HG03139 (cell line): ENCODE measurements around the gene FARP2.
A peak's percentile ranks its signal among the peaks of the same experiment; 100 is the strongest.
"Not testable (repeated sequence)": the region's sequence is repeated elsewhere in the genome, so short reads cannot be mapped to it uniquely, and the experiment has no call there.

Experiments
- ATAC-seq: cut with Tn5 transposase; IDR thresholded peaks from one replicate; pipeline ENCODE4 v1.9.1; 2021; ENCODE audit not compliant: unreplicated experiment

Gene FARP2

DNA sequence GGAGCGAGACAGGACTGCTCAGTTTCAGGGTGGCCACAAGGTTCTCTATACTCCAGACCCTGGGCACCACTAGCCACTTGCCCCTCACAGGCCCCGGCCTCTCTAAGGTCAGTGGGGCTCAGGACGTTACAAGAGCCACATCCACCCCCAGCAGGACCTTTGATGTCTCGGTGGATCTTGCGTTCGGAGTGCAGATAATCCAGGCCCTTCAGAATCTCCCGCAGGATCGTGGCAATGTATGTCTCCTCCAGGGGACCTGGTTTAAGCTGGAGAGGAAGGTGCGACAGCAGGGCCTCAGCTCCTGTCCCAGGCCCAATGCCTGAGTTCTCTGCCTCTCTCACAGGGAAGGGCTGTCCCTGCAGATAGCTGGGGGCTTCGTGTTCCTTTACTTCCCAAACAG, 143.9 kb downstream of the FARP2 start:
- ATAC-seq, result no peak

DNA sequence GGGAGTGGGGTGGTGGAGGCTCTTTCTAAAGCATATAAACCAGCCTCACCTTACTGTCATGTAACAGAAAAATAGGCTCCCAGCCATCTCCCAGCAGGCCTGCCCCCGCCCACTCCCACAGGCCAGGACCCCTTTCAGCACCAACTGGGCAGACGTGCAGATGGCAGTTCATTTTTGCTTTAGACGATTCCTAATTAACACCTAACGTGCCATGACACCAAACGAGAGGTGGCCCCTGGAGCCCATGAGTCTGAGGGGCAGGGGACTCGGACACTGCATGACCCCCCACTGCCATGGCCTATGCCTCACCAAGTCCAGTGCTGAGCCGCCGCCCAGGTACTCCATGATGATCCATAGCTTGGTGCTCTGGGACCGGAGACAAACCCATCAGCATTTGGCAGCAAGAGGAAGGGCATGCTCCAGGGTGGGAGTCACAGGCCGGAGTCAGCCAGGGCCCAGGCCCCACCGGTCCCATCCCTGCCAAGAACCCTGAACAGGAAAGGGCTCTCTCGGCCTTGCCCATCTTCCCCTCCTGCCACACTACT, 144.4 kb downstream of the FARP2 start:
- no peak for ATAC-seq

DNA sequence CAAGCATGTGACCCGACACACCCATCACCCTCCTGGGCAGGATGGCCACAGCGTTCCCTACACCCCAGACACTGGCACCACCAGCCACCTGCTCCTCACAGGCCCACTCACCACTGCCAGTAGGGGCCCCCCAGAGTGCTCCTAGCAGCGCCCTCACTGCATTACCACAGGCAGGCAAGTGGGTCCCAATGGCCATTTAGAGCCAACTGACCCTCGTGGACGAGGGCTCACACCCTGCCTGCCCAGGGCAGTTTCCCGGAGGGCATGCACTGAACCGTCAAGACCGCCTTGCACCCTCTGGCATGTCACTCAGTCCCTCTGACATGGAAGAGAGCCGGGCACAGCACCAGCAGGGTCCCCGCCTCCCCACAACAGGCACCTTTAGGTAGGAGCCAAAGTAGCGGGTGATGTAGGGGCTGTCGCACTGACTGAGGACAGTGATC, 145.0 kb downstream of the FARP2 start:
- no peak for ATAC-seq

DNA sequence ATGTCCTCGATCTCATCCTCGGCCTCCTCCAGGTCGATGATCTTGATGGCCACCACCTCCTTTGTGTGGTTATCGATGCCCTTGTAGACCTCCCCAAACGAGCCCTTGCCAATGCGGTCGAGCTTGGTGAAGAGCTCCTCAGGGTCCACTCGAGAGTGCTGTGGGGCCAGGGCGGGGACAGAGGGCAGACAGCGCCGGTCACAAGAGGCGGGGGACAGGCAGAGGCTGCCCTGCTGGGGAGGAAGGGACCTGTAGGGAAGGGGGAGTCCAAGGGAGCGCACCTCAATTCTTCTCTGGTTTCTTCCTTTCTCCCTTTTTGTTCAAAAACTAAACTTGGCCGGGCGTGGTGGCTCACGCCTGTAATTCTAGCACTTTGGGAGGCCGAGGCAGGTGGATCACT, 145.5 kb downstream of the FARP2 start:
- ATAC-seq, result no peak

DNA sequence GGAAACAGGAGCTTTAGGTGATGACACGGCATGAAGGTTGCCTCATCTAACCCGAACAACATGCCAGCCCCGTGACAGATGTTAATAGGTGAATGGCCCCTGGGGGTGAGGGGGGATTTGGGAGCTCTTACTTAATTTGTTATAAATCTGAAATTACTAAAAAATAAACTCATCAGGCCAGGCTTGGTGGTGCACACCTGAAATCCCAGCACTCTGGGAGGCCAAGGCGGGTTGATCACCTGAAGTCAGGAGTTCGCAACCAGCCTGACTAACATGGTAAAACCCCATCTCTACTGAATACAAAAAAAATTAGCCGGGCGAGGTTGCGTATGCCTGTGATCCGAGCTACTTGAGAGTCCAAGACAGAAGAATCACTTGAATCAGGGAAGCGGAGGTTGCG, 146.2 kb downstream of the FARP2 start:
- ATAC-seq, result no peak

DNA sequence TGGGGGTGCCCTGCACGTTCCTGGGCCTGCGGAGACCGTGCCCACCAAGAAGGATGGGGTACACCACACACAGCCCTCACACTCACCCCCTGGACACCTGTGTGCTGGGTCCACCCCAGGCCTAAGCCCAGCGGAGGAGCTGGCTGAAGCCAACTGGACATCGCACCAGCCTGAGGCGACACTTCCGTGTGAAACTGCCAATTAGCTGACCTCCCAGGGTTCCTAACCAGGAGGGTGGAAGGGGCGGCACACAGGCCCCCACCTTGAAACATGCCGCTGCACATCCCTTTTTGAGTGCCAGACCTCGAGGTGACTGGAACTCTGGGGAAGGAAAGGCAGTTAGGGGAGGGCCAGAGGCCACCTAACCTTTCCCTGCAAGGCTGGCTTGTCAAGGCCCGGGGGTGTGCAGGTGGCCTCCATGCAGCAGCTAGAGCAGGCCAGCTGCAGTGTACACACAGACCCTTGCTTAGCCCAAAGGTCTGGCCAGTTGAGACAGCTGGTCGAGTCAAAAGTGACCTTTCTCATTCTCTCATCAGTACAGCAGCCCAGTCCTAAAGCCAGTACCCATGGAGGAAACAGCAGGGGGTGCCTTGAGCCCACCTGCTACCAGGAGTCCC, 147.8 kb downstream of the FARP2 start:
- no peak for ATAC-seq

DNA sequence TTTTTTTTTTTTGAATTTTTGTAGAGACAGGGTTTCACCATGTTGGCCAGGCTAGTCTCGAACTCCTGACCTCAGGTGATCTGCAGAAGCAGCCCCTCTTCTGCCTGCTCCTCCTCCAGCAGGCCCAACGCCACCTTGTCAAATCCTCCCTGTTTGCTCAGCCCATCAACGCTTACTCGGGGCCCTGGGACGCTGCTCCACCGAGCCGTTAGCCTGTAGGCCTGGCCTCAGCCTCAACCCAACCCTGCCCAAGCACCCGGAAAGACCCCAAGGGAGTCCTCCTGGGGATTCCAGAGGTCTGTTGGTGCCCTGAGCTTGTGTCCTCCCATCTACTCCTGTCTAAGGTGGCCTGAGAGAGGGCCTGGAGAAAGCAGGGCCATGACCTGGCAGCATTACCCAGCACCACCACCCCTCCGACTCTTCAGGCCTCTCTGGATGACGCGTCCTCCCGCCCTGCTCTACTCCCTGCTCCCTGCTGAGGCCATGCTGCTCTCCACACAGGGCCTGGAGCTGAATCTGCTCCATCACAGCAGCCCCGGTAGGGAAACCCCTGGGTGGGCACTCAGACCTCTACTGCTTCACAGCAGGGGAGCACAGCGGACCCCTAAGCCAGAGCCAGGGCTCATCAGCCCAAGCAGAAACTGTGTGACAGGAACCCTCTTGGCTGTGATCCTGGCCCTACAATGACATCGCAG, 149.1 kb downstream of the FARP2 start:
- ATAC-seq, result no peak

DNA sequence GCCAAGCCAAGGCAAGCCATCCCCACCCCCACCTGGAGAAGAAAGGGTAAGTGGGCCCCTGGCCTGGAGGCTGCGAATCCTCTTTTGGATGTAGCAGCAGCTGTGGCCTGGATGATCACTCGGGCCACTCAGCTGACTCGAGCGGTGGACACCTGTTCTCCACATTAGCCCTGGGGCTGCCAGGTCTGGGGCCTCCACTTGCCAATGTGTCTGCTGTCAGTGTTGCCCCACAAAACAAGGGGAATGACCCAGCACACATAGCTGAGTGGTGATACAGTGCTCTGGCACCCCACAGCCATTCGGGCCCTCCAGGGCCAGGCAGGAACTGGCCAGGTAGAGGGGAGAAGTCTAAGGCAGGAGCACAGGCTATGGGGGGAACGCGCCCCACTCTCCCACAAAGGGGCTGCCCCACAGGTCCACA, 149.7 kb downstream of the FARP2 start:
- no peak for ATAC-seq

DNA sequence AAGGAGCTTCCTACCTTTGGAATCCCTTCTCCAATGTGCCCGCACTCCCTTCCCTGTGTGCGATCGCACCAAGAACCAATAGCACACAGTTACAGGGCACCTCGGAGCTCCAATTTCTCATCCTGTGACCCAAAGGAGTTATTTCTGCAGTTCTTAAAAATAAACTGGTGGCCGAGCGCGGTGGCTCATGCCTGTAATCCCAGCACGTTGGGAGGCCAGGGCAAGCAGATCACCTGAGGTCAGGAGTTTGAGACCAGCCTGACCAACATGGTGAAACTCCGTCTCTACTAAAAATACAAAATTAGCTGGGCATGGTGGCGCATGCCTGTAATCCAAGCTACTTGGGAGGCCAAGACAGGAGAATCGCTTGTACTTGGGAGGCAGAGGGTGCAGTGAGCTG, 150.2 kb downstream of the FARP2 start:
- ATAC-seq, result not testable (repeated sequence)

DNA sequence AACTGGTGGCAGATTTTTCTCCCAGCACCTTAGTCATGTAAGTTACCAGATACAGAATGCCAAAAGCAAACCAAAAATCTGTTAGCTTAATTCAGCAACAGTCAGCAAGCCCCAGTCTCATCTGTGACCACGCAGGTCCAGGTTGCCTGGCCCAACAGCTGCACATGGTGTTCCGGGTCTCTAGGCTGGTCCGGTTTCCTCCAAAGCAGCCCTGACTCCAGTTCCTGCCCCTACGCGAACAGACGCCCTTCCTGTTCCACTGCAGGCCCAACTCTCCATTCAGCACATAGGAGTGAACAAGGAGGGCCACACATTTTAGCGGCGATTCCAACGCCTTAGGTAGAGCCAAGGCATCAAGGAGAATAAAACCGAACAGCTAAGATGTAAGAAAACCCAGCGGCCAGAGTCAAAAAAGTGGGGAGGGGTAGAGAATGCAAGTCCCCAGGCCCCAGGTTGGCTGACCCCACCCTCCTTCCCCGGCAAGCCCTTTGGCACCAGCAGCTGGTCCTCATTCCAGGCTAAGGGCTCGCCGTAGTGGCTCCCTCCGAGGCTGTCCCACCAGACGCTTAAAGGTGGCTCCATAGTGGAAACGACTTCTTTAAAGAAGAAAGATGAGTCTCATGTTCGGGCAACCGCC, 150.8 kb downstream of the FARP2 start:
- no peak for ATAC-seq

DNA sequence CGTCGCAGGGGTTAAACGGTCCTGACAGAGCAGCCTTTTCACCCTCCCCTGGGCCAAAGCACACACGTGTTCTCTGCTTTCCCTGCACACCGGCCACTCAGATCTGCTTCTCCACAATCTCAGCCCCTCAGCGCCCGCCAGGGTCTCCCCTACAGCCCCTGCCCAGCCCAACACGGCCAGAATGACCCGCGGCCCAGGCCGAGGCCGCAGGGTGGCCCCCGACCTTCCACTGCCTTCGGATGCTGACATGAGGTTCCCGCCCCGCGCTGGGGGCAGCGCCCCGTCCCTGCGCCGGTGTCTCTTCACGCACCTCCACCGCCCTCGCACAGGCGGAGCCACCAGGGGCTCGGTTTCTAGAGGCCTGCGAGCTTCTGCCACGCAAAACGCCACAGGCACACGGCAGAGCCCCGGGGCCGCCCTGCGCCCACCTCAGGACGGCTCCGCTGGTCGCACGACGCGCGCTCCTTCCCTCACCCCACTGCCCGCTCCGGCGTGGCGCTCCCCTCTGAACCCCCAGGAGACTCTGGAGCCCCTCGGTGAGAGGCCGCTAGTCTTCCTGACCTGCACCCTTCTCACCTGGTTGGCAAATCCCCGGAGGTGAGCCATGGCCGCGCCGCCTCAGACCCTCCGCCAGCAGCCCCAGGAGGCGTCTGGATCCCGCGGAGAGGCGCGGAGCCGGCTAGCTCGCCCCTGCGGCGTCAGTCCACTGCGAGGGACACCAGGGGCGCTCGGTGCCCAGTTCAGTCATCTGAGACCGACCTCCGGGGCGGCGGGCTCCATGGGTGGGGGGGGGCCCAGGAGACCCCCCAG, 151.6 kb downstream of the FARP2 start:
- ATAC-seq, result peak; percentile 3

DNA sequence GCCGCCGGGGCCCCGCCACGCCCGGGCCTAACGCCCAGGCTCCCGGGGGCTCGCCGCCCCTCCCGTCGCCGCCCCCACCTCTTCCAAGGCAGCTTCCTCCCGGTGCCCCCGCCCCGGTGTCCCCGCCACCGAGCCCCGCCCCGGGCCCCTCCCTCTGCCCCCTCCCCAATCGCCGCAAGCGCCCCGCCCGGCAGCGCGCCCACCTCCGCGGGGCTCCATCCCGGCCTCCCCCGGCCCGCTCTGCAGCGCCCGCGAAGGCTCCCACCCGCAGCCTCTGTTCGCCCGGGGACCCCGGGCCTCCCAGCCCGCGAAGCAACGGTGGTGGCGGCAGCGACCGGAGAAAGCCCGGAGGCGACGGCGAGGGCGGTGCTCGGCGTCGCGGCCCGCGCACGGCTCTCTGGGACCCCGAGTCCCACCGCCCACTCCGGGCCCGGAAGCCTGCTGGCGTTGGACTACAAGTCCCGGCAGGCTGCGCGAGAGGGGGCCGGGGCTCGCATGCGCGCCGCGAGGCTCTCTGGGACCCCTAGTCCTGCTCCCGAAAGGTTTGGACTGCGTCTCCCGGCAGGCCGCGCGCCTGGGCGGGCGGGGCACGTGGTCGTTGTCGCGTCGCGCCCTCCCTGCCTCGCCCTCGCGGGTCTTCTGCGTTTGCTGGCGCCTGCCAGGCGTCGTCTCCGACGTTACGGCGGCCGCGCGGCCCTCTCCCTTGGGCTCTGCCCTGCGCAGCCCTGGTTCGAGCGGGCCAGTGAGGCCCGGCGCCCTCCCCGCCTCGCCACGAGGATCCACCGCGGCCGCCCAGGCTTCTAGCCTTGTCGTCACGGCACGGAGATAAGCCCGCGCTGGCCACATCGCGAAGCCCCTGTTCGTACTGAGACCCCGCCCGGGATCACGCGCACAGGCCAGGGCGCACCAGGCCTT, 152.4 kb downstream of the FARP2 start, which contains the start of gene STK25:
TSS of gene STK25 (minus strand) at position 345 of the 915 bp plus-strand sequence. CDS start 549 bp downstream, outside the sequence.
- peak; percentile 94 for ATAC-seq

DNA sequence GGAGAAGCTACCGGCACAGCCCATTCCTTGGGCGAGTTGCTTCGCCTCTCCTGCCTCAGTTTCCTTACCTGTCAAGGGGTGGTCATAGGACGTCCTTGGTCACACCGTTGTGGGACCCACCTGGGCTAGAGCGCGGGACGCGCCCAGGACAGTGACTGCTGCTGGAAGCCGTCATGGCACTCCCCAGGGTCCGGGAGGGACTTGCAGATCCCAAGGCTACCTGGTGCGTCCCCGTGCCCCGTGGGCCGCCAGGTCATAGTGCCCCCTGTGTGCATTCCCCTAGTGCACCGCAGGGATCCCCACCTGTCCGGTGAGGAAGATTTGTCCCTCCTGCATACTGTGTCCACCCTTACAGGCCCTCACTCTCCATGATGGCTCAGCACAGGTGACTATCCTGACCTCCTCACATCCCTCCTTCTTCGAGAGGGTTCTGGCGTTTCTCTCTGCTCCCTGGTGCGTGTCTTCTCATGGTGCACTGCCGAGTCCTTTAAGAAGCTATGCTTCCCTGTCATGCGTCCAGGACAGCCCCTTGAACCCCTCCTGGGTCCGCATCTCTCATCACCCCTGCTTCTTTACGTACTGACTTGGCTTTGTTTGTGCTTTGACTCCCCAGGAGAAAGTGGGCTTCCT, 153.2 kb downstream of the FARP2 start:
- ATAC-seq, result no peak

DNA sequence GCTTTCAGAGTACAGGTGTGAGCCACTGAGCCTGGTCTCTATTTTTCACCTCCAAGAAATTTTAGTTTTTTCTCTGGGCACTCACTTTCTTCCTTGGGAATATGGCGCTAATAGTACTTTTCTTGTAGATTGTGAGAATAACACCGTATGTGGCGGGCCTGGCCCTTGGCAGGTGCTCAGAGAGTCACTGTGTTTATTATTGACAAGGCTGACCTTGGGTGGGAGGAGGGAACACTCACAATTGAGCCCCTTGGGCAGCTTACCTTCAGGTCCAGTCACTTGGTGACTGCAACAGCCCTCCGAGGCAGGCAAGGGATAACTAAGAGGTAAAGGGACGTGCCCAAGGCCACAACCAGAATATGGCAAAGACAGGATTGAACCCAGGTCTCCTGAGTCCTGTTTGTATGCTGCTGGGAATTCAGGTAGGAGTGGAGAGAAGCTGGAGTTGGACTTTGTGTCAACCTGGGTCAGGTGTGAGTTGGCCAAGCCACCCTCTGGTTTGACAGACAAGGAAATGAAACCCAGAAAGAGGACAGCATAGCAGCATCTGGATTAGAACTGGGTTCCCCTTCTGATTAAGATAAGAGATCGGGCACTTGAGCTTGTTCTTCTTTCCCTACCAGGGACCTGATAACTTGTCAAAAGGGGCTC, 155.1 kb downstream of the FARP2 start:
- ATAC-seq, result no peak

DNA sequence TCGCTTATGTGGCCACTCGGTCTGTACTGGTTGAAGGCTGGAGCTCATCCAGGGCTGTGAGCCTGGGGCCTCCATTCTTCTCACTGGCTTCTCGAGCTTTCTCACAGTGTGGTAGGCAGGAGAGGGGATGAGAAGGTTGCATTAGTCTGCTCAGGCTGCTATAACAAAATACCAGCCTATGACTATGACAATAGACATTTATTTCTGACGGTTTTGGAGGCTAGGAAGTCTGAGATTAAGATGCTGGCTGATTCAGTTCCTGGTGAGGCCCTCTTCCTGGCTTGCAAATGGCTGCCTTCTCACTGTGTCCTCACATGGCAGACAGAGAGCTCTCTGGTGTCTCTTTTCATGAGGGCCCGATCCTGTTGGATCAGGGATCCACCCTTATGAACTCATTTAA, 158.5 kb downstream of the FARP2 start:
- ATAC-seq, result no peak

DNA sequence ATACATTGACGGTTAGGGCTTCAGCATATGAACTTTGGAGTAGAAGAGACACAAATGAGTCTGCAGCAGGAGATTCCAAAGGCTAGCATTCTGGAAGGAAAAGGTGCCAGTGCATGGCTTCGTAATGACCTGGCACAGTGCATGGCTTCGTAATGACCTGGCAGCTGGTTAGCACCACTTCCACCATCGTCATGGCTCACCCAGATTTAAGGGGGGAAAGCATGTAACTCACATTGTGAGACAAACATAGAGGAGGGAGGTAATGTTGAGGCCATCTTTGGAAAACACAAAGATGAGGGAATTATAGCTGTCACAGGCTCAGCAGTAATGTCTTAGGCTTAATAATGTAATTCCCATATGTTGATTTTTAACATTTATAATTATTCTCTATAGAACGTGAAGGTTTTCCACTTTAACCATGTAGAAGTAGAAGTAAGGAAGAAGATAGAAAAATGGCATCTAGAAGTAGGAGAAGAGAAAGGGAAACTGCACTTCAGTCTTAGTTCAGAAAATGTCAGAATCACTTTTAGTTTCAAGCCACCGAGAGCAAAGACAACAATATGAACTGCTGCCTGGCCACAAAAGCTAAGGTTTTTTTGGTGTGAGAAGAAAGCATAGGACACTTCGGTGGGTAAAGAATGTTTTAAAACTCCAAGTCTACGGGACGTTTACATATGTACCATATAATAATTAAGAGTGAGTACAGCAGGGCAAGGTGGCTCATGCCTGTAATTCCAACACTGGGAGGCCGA, 159.1 kb downstream of the FARP2 start:
- ATAC-seq, result no peak

DNA sequence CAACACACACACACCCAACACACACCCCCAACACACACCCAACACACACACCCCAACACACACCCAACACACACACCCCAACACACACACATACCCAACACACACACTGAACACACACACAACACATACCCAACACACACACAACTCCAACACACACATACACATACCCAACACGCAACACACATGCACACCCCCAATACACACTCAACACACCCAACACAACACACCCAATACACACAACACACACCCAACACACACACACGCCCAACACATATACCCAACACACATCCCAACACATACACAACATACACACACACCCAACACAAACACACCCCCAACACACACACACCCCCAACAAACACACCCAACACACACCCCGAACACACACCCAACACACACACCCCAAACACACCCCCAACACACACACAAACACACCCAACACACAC, 160.5 kb downstream of the FARP2 start:
- no peak for ATAC-seq

DNA sequence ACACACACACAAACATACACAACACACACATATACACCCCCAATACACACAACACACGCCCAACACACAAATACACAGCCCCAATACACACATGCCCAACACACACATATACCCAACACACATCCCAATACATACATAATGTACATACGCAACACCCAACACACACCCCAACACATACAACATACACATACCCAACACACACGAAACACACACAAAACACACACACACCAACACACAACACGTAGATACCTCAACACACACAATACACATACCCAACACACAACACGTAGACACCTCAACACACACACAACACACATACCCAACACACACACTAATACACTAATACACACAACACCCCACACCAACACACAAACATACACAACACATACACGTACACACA, 161.2 kb downstream of the FARP2 start:
- ATAC-seq, result no peak
